HL-60 (cell line): Measurements from ENCODE around the gene PIWIL4.

Experiments used
- DNase-seq, 2 experiments: peaks; one replicate each; pipeline ENCODE4 v3.0.0-alpha.2; 2010 to 2020; ENCODE audit warnings: low read depth in 1 of 2, low spot score in 1 of 2
- H3K27ac ChIP-seq: fragments of 250-450 bp; sonication (Bioruptor Pico); replicated peaks from 2 replicates; pipeline ENCODE4 v1.5.1; 2020; ENCODE audit warnings: mild to moderate bottlenecking, moderate library complexity
- H3K27me3 ChIP-seq: fragments of 250-450 bp; sonication (Bioruptor Pico); 2 replicates; pipeline ENCODE4 v1.5.1; 2021; ENCODE audit warnings: mild to moderate bottlenecking, moderate library complexity; ENCODE audit not compliant: insufficient read depth, poor library complexity, severe bottlenecking
- H3K4me3 ChIP-seq: replicated peaks from 2 replicates; pipeline ENCODE4 v1.5.1; 2011; ENCODE audit warnings: mild to moderate bottlenecking, control low read depth, low read length; ENCODE audit not compliant: insufficient read depth
- GABPA ChIP-seq: IDR thresholded peaks from 2 replicates; pipeline ENCODE4 v1.6.1; 2012; ENCODE audit warnings: low read depth
- POLR2AphosphoS5 ChIP-seq: IDR thresholded peaks from 2 replicates; pipeline ENCODE4 v1.6.1; 2012; ENCODE audit warnings: low read depth
- SPI1 ChIP-seq: IDR thresholded peaks from 2 replicates; pipeline ENCODE4 v1.6.1; 2012; ENCODE audit warnings: low read depth, mild to moderate bottlenecking, borderline replicate concordance
- TF ChIP-seq, protein P1 (sequence below): IDR thresholded peaks from 2 replicates; pipeline ENCODE4 v1.6.1; 2012; ENCODE audit warnings: low read depth; ENCODE audit not compliant: insufficient replicate concordance
- TF ChIP-seq, protein P2 (sequence below): IDR thresholded peaks from one replicate; pipeline ENCODE4 v1.5.1; 2011; ENCODE audit warnings: low read length, control low read depth, inconsistent platforms; ENCODE audit not compliant: insufficient read depth

Gene PIWIL4

DNA sequence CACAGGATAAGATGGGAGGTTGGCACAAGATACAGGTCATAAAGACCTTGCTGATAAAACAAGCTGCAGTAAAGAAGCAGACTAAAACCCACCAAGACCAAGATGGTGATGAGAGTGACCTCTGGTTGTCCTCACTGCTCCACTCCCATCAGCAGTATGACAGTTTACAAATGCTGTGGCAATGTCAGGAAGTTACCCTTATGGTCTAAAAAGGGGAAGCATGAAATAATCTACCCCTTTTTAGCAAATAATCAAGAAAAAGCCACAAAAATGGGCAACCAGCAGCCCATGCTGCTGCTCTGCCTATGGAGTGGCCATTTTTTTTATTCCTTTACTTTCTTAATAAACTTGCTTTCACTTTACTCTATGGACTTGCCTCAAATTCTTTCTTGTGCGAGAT, 8.7 kb upstream of the PIWIL4 start:
- Histone ChIP-seq H3K27me3 (no peaks in the 10 kb centered on the region), H3K4me3 (no peak overlapping the region), H3K27ac (peak overlapping the region; percentile 90)
- TF ChIP-seq GABPA (no peak), POLR2AphosphoS5 (peak; percentile 67), SPI1 (peak; percentile 53; the same call in 1 of the 2 replicates)
- TF ChIP-seq, protein P1, sequence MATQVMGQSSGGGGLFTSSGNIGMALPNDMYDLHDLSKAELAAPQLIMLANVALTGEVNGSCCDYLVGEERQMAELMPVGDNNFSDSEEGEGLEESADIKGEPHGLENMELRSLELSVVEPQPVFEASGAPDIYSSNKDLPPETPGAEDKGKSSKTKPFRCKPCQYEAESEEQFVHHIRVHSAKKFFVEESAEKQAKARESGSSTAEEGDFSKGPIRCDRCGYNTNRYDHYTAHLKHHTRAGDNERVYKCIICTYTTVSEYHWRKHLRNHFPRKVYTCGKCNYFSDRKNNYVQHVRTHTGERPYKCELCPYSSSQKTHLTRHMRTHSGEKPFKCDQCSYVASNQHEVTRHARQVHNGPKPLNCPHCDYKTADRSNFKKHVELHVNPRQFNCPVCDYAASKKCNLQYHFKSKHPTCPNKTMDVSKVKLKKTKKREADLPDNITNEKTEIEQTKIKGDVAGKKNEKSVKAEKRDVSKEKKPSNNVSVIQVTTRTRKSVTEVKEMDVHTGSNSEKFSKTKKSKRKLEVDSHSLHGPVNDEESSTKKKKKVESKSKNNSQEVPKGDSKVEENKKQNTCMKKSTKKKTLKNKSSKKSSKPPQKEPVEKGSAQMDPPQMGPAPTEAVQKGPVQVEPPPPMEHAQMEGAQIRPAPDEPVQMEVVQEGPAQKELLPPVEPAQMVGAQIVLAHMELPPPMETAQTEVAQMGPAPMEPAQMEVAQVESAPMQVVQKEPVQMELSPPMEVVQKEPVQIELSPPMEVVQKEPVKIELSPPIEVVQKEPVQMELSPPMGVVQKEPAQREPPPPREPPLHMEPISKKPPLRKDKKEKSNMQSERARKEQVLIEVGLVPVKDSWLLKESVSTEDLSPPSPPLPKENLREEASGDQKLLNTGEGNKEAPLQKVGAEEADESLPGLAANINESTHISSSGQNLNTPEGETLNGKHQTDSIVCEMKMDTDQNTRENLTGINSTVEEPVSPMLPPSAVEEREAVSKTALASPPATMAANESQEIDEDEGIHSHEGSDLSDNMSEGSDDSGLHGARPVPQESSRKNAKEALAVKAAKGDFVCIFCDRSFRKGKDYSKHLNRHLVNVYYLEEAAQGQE = no peak
- TF ChIP-seq, protein P2, sequence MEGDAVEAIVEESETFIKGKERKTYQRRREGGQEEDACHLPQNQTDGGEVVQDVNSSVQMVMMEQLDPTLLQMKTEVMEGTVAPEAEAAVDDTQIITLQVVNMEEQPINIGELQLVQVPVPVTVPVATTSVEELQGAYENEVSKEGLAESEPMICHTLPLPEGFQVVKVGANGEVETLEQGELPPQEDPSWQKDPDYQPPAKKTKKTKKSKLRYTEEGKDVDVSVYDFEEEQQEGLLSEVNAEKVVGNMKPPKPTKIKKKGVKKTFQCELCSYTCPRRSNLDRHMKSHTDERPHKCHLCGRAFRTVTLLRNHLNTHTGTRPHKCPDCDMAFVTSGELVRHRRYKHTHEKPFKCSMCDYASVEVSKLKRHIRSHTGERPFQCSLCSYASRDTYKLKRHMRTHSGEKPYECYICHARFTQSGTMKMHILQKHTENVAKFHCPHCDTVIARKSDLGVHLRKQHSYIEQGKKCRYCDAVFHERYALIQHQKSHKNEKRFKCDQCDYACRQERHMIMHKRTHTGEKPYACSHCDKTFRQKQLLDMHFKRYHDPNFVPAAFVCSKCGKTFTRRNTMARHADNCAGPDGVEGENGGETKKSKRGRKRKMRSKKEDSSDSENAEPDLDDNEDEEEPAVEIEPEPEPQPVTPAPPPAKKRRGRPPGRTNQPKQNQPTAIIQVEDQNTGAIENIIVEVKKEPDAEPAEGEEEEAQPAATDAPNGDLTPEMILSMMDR = no peak
- DNase-seq = peak in 1 of 2 experiments; percentile 90

DNA sequence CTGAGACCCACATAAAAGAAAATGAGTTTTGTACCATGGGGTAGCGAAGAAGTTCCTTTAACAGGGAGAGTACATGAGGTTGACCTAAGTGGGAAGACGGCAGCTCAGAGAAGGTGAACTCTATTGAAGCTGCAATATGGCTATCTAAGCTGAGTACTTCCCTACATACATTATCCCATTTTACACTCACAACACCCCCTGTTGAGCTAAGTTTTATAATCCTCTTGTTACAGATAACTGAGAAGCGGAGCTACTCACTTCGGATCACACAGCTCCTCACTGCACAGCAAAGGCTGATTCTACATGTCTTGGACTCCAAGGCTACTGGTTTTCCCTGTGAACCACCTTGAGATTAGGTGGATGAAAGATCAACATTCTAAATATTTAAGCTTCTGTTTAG, 8.2 kb upstream of the PIWIL4 start:
- Histone ChIP-seq H3K27me3 (no peaks in the 10 kb centered on the region), H3K27ac (peak overlapping the region; percentile 90), H3K4me3 (no peak overlapping the region)
- no peak for TF ChIP-seq SPI1
- no peak for TF ChIP-seq POLR2AphosphoS5
- TF ChIP-seq, protein P2 = no peak
- TF ChIP-seq GABPA = no peak
- no peak for DNase-seq

DNA sequence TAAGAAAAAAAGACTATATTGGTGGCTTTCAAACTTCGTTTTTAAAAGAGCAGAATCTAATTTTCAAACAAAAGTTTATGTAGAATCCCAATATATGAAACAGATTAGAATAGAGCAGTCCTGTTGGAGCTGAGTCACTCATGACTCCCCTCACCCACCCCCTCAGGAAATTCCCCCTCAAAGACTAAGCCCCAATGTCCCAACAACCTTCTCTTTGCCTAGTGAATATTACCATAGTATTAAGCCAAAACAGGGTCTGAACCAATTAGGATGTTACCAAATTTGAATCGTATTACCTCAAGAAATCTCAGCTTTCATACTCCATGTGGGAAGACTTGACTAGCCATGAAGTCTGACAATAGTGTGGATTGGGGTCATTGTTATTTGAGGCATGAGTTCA, 7.8 kb upstream of the PIWIL4 start:
- no peak for DNase-seq

More for the DNA sequence above, 7.8 kb upstream of the PIWIL4 start:
- TF ChIP-seq GABPA (no peak), POLR2AphosphoS5 (no peak), SPI1 (no peak)
- TF ChIP-seq, protein P1 = no peak
- TF ChIP-seq, protein P2 = no peak
- no peak overlapping the region for H3K4me3 ChIP-seq
- no peaks in the 10 kb centered on the region for H3K27me3 ChIP-seq
- peak overlapping the region; percentile 90 for H3K27ac ChIP-seq
